NCI-H526 (cell line): Measurements from ENCODE around the gene MTARC2.
A peak's percentile ranks its signal among the peaks of the same experiment; 100 is the strongest.

ENCODE experiments used
- DNase-seq, 2 experiments: peaks; one replicate each; lab custom pipeline; 2025; lab: John Stamatoyannopoulos, UW

MTARC2 gene

GRCh38 chr1:220769205-220769604 lies 21.1 kb downstream of the MTARC2 start:
- DNase-seq = no peak

DNA sequence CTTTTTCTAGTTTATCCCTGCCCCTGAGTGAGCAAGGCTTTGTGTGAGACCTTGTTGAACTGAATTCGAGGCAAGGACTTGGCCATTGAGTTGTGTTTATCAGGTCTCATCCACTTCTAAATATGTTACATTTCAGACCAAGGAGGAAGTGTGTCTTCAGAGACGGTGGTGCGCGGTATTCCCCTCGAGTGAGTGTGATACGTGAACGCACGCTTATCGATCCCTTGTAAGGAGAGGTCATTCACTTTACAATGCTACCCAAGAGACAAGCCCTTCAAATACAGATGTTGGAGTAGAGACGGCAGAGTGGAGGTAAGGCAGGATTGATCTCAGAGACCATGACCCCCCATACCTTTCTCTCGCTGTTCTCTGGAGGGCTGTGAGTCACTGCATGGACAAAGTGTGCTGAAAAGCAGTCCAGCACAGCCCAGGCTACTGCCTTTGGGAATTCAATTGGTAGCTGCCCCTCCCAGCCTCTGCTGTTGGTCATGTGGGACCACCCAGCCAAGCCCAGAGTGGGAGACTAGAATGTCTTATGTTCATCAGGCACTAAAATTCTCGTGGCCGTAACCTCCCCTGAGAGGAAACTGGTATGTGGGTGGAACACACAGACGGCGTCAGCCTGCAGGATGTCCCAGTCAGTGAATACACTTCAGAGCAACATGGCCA lies 22.3 kb downstream of the MTARC2 start:
- no peak for DNase-seq

- no peak for DNase-seq
These were observed 24.7 kb downstream of the MTARC2 start for GRCh38 chr1:220772846-220773245.

DNA sequence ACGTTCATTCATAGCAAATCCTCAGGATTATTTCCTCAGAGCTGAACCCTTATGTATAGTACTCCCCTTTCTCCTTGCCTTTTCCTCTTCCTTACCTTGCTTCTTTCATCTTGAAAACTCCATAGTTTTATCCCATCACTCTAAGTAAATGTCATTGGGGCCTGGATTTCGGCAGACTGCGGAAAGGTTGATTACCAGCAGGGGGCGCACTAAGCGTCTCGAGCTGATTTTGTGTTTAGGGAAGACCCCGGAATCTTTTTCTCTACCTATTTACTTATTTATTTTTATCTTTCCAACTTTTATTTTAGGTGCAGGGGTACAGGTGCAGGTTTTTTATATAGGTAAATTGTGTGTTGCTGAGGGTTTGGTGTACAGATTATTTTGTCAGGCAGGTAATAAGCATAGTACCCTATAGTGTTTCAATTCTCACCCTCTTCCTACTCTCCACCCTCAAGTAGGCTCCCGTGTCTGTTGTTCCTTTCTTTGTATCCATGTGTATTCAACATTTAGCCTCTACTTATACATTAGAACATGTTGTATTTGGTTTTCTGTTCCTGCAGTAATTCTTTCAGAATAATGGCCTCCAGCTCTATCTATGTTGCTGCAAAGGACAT lies 27.2 kb downstream of the MTARC2 start:
- DNase-seq = peak in 1 of 2 experiments; percentile 14

GRCh38 chr1:220776254-220776653 lies 28.1 kb downstream of the MTARC2 start:
- DNase-seq = no peak

- peak; percentile 12 to 70 for DNase-seq
These were observed 28.7 kb downstream of the MTARC2 start for GRCh38 chr1:220776720-220777326.

DNA sequence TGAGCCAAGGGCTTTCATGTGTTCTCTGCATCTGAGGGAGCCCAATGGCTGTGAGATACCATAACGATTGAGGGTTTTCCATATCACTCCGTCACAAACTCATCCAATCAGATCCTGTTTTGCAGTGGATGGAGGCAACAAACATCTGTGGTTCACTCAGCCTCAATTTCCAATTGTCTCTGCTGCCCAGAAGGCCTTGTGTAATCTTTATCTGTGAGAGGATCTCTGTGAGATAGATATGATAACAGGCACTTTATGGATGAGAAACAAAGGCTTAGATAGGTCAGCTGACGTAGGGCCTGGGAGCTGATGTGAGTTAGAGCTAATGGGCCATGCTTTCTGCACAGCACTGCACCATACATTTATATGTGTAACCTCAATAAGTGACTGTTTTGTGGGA lies 35.3 kb downstream of the MTARC2 start:
- DNase-seq = no peak

GRCh38 chr1:220784751-220785150 lies 36.6 kb downstream of the MTARC2 start:
- no peak for DNase-seq

DNA sequence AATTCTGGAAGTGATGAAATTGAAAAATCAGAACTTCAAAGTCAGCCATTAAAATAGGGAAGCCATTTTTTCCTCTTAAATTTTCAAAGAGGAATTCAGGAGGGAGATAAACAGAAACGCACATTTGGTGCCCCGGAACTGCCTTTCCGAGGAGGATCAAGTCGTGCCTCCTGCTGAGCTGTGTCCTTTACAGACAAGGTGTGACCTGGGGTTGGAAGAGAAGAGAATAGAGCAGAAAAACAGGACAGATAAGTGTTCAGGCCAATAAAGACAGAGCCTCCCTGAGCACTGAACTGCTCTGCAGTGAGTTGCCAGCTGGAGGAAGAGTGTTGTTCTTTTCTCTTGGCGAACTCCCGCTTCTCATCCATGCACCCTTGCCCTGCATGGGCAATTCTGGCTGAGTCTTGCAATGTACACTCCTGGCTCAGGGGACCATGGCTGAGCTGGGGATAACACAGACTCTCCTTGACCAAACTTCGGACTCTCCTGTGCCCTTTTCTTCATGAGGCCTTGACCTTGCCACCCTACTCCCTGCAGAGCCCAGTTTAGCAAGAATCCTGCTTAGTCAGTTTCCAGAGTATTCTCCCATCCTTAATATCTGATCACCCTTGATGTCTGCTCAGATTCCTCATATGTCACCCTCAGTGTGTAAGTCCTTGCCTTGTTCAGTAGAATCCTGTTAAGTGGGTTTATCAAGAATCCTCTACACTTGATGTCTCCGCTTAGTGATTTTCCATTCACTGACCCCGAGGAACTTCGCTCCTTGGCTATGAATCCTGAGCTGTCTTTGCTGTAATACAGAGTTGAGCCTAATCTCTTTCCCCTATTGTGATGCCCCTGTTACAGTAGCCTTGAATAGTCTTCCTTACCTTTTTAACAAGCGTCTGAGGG lies 37.3 kb downstream of the MTARC2 start:
- DNase-seq = no peak

GRCh38 chr1:220786057-220786336 lies 37.9 kb downstream of the MTARC2 start:
- DNase-seq = no peak

GRCh38 chr1:220786337-220787068 lies 38.4 kb downstream of the MTARC2 start, which contains the start of gene MTARC1:
Gene MTARC1, plus strand, starts transcription at chr1:220786913. Its CDS starts 32 bp downstream, at chr1:220786945.
- peak; percentile 60 to 71 for DNase-seq

- DNase-seq = peak; percentile 40 to 82
These were observed 39.0 kb downstream of the MTARC2 start for GRCh38 chr1:220787069-220787619.

DNA sequence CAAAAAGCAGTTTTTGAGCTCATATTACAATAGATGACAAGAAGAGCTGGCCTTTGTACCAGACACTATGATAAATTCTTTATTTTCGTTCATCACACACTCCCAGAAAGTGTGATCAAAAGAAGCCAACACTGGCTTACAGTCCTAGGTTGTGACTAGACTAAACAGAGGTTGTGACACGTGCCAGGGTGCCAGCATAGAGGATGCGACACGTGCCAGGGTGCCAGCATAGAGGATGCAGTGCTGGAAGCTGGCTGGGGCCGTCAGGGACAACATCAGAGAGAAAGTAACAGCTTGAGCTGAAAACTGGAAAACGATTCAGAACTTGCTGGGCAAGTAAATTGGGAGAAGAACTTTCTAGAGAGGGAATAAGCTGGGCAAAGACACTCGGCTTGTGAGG lies 40.8 kb downstream of the MTARC2 start:
- DNase-seq = no peak

- DNase-seq = no peak
These were observed 41.5 kb downstream of the MTARC2 start for GRCh38 chr1:220789532-220790147.

DNA sequence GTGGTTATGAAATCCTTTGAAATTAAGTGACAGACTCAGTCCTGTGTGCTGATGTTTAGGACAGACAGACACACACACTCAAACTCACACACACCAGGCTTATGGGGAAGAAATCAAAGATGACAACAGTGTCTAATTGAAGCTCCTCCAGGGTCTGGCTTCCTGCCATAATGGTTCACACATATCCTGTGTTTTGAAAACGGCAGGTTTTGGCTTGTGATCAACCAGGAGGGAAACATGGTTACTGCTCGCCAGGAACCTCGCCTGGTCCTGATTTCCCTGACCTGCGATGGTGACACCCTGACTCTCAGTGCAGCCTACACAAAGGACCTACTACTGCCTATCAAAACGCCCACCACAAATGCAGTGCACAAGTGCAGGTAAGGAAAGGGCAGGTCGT lies 43.2 kb downstream of the MTARC2 start:
- DNase-seq = no peak

GRCh38 chr1:220791956-220792355 lies 43.8 kb downstream of the MTARC2 start:
- no peak for DNase-seq

DNA sequence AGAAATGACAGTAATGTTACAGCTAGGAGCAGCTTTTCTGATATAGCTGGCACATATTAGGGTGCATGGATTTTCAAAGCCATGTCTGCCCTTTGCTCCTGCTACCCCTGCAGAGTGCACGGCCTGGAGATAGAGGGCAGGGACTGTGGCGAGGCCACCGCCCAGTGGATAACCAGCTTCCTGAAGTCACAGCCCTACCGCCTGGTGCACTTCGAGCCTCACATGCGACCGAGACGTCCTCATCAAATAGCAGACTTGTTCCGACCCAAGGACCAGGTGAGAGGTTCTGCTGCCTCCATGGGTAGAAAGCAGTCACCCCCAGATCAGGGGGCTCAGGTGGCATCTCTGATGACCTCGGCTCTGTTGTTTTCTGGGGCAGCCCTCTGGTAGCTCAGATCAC lies 48.4 kb downstream of the MTARC2 start:
- no peak for DNase-seq

DNA sequence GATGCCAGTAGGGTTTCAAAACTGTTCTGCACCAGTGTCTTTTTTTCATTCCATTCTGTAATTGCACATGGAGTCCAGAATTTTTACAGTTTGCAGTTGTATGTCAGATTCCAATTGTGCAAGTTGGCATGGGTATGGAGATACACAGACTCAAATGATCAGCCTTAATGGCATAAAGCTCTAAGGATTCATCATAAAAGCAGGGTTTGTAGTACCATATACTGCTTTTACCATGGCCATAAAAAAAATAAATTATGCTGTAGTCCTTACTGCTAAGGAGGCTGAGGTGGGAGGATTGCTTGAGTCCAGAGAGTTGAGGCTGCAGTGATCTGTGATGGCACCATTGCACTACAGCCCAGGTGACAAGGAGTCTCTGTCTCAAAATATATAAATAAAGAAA lies 48.9 kb downstream of the MTARC2 start:
- DNase-seq = no peak

DNA sequence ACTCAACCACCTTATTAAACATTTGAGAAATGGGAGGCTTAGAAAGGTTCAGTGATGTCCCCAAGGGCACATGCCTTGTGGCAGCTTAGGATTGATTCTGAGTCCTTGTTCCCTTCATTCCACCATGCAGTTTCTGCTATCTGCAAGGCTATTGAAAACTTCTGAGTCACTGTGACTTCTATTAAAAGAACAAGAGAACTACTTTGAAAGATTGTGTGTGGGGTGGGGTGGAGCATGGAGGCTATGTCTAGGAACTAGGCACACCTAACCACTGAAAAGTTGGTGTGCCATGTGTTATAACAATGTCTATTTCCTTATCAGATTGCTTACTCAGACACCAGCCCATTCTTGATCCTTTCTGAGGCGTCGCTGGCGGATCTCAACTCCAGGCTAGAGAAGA lies 49.4 kb downstream of the MTARC2 start:
- no peak for DNase-seq

DNA sequence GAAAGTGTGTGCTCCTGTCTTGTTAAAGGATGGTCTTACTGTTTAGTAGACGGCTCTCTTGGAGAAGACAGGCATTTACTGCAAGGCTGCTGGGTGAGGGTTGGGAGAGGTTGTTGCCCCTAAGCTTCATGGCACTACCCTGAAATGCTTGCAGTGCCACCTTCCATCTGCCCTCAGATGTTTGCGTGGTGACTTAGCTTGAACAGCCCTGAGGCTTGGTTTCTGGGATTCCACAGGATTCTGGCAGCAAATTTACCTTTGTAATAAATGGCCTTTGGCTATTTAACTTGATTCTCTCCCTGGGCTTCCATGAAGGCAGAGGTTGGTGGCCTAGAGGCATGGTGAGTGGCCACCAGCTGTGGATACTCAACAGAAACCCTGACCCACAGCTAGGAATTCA lies 50.2 kb downstream of the MTARC2 start:
- no peak for DNase-seq

GRCh38 chr1:220800262-220800661 lies 52.1 kb downstream of the MTARC2 start:
- no peak for DNase-seq
